GM21737 (cell line): Measurements from ENCODE around the gene TRIM40.

Experiments
- ATAC-seq: cut with Tn5 transposase; IDR thresholded peaks from one replicate; pipeline ENCODE4 v1.9.1; 2021; ENCODE audit warnings: mild to moderate bottlenecking, moderate library complexity; ENCODE audit not compliant: unreplicated experiment

The TRIM40 gene

GRCh38 chr6:30194797-30195690 is 59.1 kb downstream of the TRIM40 start:
- ATAC-seq = no peak

GRCh38 chr6:30195951-30196350 is 60.0 kb downstream of the TRIM40 start:
- ATAC-seq = no peak

- ATAC-seq = no peak
Measured at GRCh38 chr6:30196376-30196775, 60.4 kb downstream of the TRIM40 start.
